GM12891 (cell line): ENCODE measurements around the gene FGGY.

Experiments used
- PAX5 ChIP-seq: IDR thresholded peaks from 2 replicates; pipeline ENCODE4 v1.6.1; 2011; ENCODE audit warnings: low read length, moderate library complexity, mild to moderate bottlenecking; ENCODE audit not compliant: insufficient read depth, severe bottlenecking
- POLR2A ChIP-seq: IDR thresholded peaks from 2 replicates; pipeline ENCODE4 v1.6.1; 2011; ENCODE audit warnings: low read depth, low read length, control low read depth
- POLR2AphosphoS5 ChIP-seq: IDR thresholded peaks from 2 replicates; pipeline ENCODE4 v1.6.1; 2011; ENCODE audit warnings: low read depth, low read length, control low read depth
- POU2F2 ChIP-seq: IDR thresholded peaks from 2 replicates; pipeline ENCODE4 v1.6.1; 2011; ENCODE audit warnings: low read depth, mild to moderate bottlenecking, control low read depth, low read length, moderate library complexity
- SPI1 ChIP-seq: IDR thresholded peaks from 2 replicates; pipeline ENCODE4 v1.6.1; 2011; ENCODE audit warnings: low read depth, low read length, control low read depth
- TAF1 ChIP-seq: IDR thresholded peaks from 2 replicates; pipeline ENCODE4 v1.6.1; 2011; ENCODE audit warnings: low read depth, low read length, control low read depth

DNA sequence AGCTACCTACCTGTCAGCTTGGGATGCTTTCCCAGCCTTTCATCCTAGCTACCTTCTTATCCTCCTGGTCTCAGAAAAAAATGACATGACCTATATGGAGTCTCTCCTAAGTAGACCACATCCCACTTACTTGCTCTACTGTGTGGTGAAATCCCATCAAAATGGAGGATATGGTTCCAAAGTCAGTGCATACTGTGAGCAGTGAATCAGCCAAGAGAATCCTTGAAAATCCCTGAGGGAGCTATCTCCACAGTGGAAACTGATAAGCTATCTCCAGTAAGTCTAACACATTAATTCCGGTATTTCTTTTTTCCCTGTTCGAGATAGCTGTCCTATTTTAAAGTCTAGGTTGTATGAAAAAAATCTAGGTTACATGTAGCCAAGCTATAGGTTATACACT lies 189.7 kb downstream of the FGGY start:
- no peak for TF ChIP-seq POLR2A
- TF ChIP-seq POLR2AphosphoS5, result no peak
- TF ChIP-seq POU2F2, result no peak
- TF ChIP-seq TAF1, result no peak
- TF ChIP-seq SPI1, result no peak
- TF ChIP-seq PAX5, result no peak
